Measurements from ENCODE around the gene INS. TPM values are rescaled to one million over a fixed set of nuclear protein-coding genes. Genes with fewer than 3 reads are reported as not detected.

Gene INS
- total and polyA plus RNA-seq, 2 of the 13 experiments (the other 11 are each of a cell fraction or from before 2014, with no cell fraction given), result not detected

DNA sequence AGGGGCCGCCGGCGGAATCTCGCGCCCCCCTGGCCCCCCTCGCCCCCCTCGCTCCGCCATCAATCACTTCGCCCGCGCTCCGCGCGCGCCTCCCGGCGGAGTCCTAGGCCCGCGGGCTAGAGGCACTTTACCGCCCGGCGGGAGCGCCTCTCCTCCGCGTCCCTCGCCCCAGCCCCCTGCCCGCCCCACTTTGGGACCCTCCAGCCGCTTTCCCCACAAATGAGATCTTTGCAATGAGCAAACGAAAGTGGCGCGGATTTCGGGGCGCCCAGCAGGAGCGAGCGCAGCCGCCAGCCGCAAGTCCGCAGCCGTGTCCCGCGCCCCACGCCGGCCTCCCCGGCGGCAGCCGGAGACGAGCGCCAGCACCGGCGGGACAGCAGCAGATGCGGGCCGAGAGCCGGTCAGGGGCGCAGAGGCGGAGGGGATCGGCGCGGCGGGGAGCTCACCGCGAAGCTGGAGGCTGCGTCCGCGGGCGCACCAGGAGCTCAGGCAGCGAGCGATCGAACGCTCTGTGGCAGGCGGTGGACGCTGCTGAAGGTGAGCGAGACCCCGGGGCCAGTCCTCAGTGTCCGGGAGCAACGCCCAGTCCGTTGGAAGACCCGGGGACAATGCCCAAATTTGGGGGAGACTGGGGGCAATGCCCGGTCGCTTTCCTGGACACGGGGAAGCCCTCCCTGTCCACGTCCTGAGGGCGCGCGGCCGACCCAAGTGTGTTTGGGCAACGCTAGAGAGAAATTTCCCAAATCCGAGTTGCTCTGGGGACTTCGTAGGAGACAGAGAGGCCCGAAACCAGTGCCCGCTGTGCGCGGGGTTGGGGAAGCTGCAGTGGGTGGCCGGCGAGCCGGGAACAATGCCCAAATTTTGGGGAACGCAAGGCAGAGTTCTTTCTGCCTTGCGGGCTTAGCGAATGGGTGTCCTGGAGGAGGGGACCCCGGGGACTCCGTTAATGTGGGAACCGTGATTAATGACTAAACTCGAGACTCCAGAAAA lies 20.3 kb downstream of the INS start:
- peak overlapping the region; percentile 64 for H3K4me2 ChIP-seq (ENCODE audit: low read depth, low read length)
- BruUV-seq (replicated peaks), result no TSS peak
- DNase-seq (ENCODE audit: low spot score) (no peak), ATAC-seq (peak; percentile 17), FAIRE-seq (no peak)
- in situ Hi-C loops (cut with HindIII; ENCODE audit: extremely low pct_ligation_motif_present, low pct_unique_long_range_greater_than_20kb) (no loop called here), intact Hi-C loops (cut with micrococcal nuclease; ENCODE audit: unreplicated experiment) (no loop called here)
- peak overlapping the region; percentile 58 for H3K27ac ChIP-seq (ENCODE audit: extremely low read length, insufficient read depth, low read length)
- no peaks in the 10 kb centered on the region for H3K9me3 ChIP-seq (ENCODE audit: low read length)
- H2AFZ ChIP-seq (ENCODE audit: low read length), result no peak overlapping the region
- ChIA-PET POLR2A (interaction anchor here (0.7 to 6.5 kb wide), 8 partner anchors 44 to 490 kb away, joined by 3 to 108 read pairs (median 4); partner anchors contain the start of gene MRPL23), CTCF (ENCODE audit: low intra/inter-chr PET ratio, low total read pairs) (interaction anchor here (1.7 kb wide), 1 partner anchor 104 kb away, joined by 3 read pairs; no protein-coding TSS in a partner anchor)
- 12% methylated on average over 15 of the region's 102 CpGs for WGBS (ENCODE audit: low lambda C conversion rate)
- H3K4me3 ChIP-seq (replicated peaks in 1 of 3; ENCODE audit: insufficient read depth in 1 of 3, low read depth in 2 of 3, low read length in 3 of 3), result peak overlapping the region; percentile 41 to 76 (median 51)
- H3K79me2 ChIP-seq (ENCODE audit: insufficient read depth, low read length), result peaks cover 17% of the 10 kb centered on the region
- H3K27me3 ChIP-seq (ENCODE audit: control insufficient read depth in 1 of 2, insufficient read depth in 2 of 2, low read length in 2 of 2), result peaks cover 8 to 57% of the 10 kb centered on the region in 2 experiments; a peak in 4 of 5 replicates
- H4K20me1 ChIP-seq (ENCODE audit: insufficient read depth, low read length), result peaks cover 25% of the 10 kb centered on the region
- H3K36me3 ChIP-seq (replicated peaks in 1 of 2; ENCODE audit: control insufficient read depth in 1 of 2, insufficient read depth in 2 of 2, low read length in 2 of 2), result peaks cover 0 to 1% of the 10 kb centered on the region in 2 experiments; a peak in 1 of 5 replicates
- H3K9ac ChIP-seq (ENCODE audit: insufficient read depth, low read depth, low read length), result peak overlapping the region; percentile 65; the same call in 1 of the 2 replicates
- peaks cover 44% of the 10 kb centered on the region for H3K4me1 ChIP-seq (ENCODE audit: insufficient read depth, low read length)
- 0 out of 2 replicates have a peak, but pooled peaks have one; percentile 34 for TF ChIP-seq POGK (CRISPR knock-in tag; conservative IDR thresholded peaks at IDR 0.05)
- no peak for TF ChIP-seq ZNF607 (CRISPR knock-in tag; IDR thresholded peaks at IDR 0.05; ENCODE audit: borderline replicate concordance)
- no peak for TF ChIP-seq PCBP1 (IDR thresholded peaks at IDR 0.05; ENCODE audit: borderline replicate concordance, low read depth, low read length)
- TF ChIP-seq ZNF772 (CRISPR knock-in tag; IDR thresholded peaks at IDR 0.05), result 0 out of 2 replicates have a peak, but pooled peaks have one; percentile 17
- 0 out of 2 replicates have a peak, but pooled peaks have one; percentile 16 for TF ChIP-seq ZNF547 (CRISPR knock-in tag; IDR thresholded peaks at IDR 0.05)
- TF ChIP-seq ZBTB21 (CRISPR knock-in tag; IDR thresholded peaks at IDR 0.05), result no peak
- TF ChIP-seq KDM6A (CRISPR knock-in tag; IDR thresholded peaks at IDR 0.05; ENCODE audit: low read depth), result no peak
- TF ChIP-seq STAG1 (CRISPR knock-in tag; IDR thresholded peaks at IDR 0.05), result 0 out of 2 replicates have a peak, but pooled peaks have one; percentile 11
- peak; percentile 34; the same call in 1 of the 2 replicates for TF ChIP-seq CTCF (CRISPR knock-in tag; IDR thresholded peaks at IDR 0.05)
- 0 out of 2 replicates have a peak, but pooled peaks have one; percentile 59 for TF ChIP-seq ZNF563 (CRISPR knock-in tag; IDR thresholded peaks at IDR 0.05)
- TF ChIP-seq UBTF (CRISPR knock-in tag; IDR thresholded peaks at IDR 0.05), result peak; percentile 77; the same call in 1 of the 2 replicates
- TF ChIP-seq HDAC1 (CRISPR knock-in tag; IDR thresholded peaks at IDR 0.05), result peak; percentile 12; the same call in 1 of the 2 replicates
- TF ChIP-seq BCL6 (CRISPR knock-in tag; IDR thresholded peaks at IDR 0.05), result peak; percentile 7; the same call in 1 of the 2 replicates
- peak; percentile 85; the same call in 1 of the 2 replicates for TF ChIP-seq EZH2 (conservative IDR thresholded peaks at IDR 0.05; ENCODE audit: low read depth, low read length)

All from HepG2 (cell line).